Activated naive CD8-positive, alpha-beta T cell (primary cell): ENCODE results near the gene DDX46.
"Not testable (repeated sequence)": the region's sequence is repeated elsewhere in the genome, so short reads cannot be mapped to it uniquely, and the experiment has no call there.

Source experiments
- H3K27ac Mint-ChIP-seq: one replicate; pipeline ENCODE4 v1.8.0; 2021; ENCODE audit warnings: mixed read lengths
- H3K27me3 Mint-ChIP-seq: one replicate; pipeline ENCODE4 v1.8.0; 2021; ENCODE audit warnings: mixed read lengths
- H3K36me3 Mint-ChIP-seq: one replicate; pipeline ENCODE4 v1.8.0; 2021; ENCODE audit warnings: mixed read lengths
- H3K4me1 Mint-ChIP-seq: one replicate; pipeline ENCODE4 v1.8.0; 2021; ENCODE audit warnings: low read depth, mixed read lengths
- H3K4me3 Mint-ChIP-seq: one replicate; pipeline ENCODE4 v1.8.0; 2021; ENCODE audit warnings: mild to moderate bottlenecking, mixed read lengths
- H3K9me3 Mint-ChIP-seq: one replicate; pipeline ENCODE4 v1.8.0; 2021; ENCODE audit warnings: low read depth, mixed read lengths

Gene DDX46

DNA sequence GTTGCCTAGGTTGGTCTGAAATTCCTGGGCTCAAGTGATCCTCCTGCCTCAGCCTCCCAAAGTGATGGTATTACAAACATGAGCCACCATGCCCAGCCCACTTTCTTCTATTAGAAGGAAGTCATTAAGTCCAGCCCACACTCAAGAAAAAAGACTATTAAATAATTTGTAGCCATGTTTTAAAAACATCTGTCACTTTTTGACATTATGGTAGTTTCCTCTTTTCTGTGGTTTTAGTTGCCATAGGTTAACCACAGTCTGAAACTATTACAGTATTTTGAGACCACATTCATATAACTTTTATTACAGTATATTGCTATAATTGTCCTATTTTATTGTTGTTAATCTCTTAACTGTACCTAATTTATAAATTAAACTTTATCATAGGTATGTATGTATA lies 55.2 kb downstream of the DDX46 start:
- Mint-ChIP-seq H3K27me3 (no peaks in the 10 kb centered on the region), H3K9me3 (no peaks in the 10 kb centered on the region), H3K4me1 (peaks cover 8% of the 10 kb centered on the region), H3K4me3 (no peak overlapping the region), H3K27ac (no peak overlapping the region), H3K36me3 (peaks cover 4% of the 10 kb centered on the region)

DNA sequence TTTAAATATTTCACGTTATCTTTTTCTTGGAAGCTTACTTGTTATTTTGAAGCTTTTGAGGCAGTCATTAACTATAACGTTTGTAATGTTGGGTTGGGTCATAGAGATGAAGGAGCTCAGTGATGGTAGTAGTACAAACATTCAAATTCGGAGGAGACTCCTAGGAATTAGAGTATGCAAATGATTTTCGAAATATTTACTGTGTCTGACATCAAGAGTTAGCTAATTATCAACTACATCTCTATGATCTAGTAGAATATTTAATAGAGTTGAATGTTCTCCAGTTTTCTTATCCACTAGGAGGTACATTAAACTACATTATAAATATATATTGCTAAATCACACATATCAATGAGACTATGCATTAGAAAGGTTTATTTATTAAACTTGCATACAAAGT lies 58.4 kb downstream of the DDX46 start:
- Mint-ChIP-seq H3K4me3 (no peak overlapping the region), H3K27me3 (no peaks in the 10 kb centered on the region), H3K36me3 (peaks cover 7% of the 10 kb centered on the region), H3K9me3 (no peaks in the 10 kb centered on the region), H3K27ac (no peak overlapping the region), H3K4me1 (peaks cover 8% of the 10 kb centered on the region)

DNA sequence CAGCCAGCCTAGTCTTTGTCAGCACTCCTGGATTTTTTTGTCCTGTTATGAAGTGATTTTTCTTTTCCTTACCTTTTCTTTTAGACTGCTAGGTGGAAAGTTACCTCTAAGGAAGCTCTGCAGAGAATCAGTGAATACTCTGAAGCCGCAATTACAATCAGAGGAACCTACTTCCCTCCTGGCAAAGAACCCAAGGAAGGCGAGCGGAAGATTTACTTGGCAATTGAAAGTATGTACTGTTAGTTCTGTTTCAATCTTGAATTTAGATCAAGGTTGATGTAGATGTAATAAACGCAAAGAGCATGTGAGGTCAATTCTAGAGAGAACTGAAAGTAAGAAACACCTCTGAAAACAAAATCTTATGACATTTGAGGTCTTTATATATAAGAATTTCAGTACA lies 60.2 kb downstream of the DDX46 start:
- H3K36me3 Mint-ChIP-seq, result peaks cover 10% of the 10 kb centered on the region
- H3K27ac Mint-ChIP-seq, result no peak overlapping the region
- H3K9me3 Mint-ChIP-seq, result no peaks in the 10 kb centered on the region

DNA sequence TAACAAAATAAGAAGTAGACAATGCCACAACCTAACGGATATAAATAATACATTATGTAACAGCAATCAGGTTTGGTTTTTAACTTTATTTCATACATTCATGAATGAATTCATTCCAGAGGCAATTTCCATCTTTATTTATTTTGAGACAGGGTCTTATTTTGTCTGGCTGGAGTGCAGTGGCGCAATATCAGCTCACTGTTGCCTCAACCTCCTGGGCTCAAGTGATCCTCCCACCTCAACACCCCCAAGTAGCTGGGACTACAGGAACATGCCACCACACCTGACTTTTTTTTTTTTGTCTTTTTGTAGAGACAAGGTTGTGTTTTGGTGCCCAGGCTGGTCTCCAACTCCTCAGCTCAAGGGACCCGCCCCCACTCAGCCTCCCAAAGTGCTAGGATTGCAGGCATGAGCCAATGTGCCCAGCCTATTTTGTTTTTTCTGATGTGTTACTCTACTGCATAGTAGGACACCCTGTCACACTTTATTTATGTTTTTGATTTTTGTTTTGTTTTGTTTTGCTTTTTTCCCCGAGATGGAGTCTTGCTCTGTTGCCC lies 60.9 kb downstream of the DDX46 start:
- peaks cover 10% of the 10 kb centered on the region for H3K36me3 Mint-ChIP-seq
- H3K4me1 Mint-ChIP-seq, result no peaks in the 10 kb centered on the region

More for the DNA sequence above, 60.2 kb downstream of the DDX46 start:
- peaks cover 1% of the 10 kb centered on the region for H3K4me1 Mint-ChIP-seq
- no peak overlapping the region for H3K4me3 Mint-ChIP-seq
- H3K27me3 Mint-ChIP-seq, result no peaks in the 10 kb centered on the region

DNA sequence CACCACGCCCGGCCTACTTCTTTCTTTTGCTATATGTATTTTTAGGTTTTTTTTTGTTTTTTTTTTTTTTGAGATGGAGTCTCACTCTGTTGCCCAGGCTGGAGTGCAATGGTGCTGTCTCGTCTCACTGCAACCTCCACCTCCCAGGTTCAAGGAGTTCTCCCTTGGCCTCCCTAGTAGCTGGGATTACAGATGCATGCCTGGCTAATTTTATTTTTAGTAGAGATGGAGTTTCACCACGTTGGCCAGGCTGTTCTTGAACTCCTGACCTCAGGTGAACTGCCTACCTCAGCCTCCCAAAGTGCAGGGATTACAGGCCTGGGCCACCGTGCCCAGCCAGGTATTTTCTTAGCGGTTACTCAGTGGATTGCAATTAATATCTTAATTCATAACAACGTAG lies 63.3 kb downstream of the DDX46 start:
- H3K4me1 Mint-ChIP-seq, result no peaks in the 10 kb centered on the region
- no peak overlapping the region for H3K4me3 Mint-ChIP-seq
- H3K9me3 Mint-ChIP-seq, result no peaks in the 10 kb centered on the region
- no peak overlapping the region for H3K27ac Mint-ChIP-seq
- peaks cover 8% of the 10 kb centered on the region for H3K36me3 Mint-ChIP-seq
- no peaks in the 10 kb centered on the region for H3K27me3 Mint-ChIP-seq

More for the DNA sequence above, 60.9 kb downstream of the DDX46 start:
- no peak overlapping the region for H3K4me3 Mint-ChIP-seq
- H3K9me3 Mint-ChIP-seq, result no peaks in the 10 kb centered on the region
- H3K27ac Mint-ChIP-seq, result no peak overlapping the region
- no peaks in the 10 kb centered on the region for H3K27me3 Mint-ChIP-seq

DNA sequence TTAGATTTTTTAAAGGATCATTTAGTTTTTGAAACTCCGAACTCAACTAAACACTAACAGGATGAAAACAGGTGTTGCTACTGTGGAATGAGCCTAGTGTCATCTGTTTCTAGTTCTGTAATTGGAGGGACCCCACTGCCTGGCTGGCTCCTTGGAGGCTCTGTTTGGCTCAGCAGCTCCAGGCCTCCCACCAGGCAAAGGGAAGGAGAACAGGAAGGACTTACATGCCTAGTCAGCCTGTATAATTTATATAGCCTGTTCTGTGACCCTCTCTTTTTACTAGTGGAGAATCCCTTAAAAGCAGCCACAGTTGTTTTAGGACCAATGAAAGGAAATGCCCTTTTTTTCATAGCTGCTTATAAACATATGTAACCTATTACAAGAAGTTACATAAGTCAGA lies 66.1 kb downstream of the DDX46 start:
- Mint-ChIP-seq H3K27ac (no peak overlapping the region), H3K4me1 (no peaks in the 10 kb centered on the region), H3K27me3 (no peaks in the 10 kb centered on the region), H3K36me3 (peaks cover 4% of the 10 kb centered on the region), H3K4me3 (no peak overlapping the region), H3K9me3 (no peaks in the 10 kb centered on the region)

DNA sequence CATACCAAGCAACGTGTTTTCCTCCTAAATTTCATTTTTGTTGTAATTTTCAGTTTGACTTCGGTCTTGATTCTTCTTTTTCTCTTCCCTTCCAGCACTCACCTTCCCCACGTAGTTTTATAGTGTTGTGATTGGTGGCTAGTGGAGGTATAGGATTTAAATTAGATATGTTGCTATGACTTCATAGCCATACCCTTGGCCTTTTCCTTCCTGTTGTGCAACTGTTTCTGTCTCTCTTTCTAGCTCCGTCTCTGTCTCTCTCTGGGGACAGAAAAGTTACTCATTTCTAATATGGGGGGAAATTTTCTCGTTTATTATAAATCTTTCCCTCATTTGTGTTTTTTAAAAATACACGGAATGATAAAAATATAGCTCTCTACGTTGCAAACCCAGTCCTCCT lies 66.6 kb downstream of the DDX46 start:
- Mint-ChIP-seq H3K27me3 (no peaks in the 10 kb centered on the region), H3K9me3 (no peaks in the 10 kb centered on the region), H3K27ac (no peak overlapping the region), H3K4me3 (no peak overlapping the region), H3K4me1 (no peaks in the 10 kb centered on the region), H3K36me3 (peaks cover 4% of the 10 kb centered on the region)

DNA sequence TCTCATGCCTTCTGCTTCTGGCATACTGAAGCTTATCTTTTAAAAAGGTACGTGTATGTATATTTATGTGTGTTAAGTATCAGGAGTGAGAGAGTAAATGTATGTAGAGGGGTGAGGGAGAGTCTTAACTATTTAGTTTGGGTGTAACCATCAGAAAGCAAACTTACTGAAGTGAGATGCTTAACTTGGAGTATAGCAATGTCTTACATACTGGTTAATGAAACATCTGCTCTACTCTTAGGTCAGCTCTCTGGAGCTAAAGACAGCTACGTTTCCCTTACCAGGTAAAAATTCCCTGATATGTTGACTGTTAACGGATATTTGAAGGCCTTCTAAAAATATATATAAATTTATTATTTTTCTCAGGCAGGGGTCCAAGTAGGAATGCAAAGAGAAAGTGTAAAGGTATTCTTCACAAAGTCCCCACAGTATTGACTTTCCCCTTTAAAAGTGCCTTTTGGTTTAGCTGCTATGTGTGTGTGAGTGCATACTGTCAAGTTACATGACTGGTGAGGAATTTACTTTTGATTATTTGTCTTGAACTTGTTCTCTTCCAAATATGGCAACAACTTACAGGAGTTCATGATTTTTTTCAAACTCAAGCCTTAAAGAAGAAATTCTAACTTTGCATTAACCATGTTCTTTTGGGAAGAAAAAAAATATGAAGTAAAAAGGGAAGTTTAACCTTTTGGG lies 74.9 kb downstream of the DDX46 start:
- Mint-ChIP-seq H3K27ac (no peak overlapping the region), H3K27me3 (no peaks in the 10 kb centered on the region), H3K9me3 (no peaks in the 10 kb centered on the region), H3K4me3 (no peak overlapping the region), H3K36me3 (peaks cover 2% of the 10 kb centered on the region), H3K4me1 (no peaks in the 10 kb centered on the region)

DNA sequence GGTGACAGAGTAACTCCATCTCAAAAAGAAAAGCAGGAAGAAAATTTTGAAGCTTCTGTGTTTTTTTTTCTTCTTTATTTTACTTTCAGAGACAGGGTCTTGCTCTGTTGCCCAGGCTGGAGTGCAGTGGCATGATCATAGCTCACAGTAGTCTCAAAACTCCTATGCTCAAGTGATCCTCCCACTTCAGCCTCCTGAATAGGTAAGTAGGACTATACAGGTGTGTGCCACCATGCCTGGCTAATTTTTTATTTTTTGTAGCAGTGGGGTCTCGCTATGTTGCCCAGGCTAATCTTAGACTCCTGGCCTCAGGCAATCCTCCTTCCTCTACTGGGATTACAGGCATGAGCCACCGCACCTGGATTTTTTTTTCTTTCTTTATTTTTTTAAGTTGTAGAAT lies 77.0 kb downstream of the DDX46 start:
- Mint-ChIP-seq H3K4me3 (no peak overlapping the region), H3K9me3 (no peaks in the 10 kb centered on the region), H3K27me3 (no peaks in the 10 kb centered on the region), H3K4me1 (no peaks in the 10 kb centered on the region), H3K27ac (no peak overlapping the region), H3K36me3 (peaks cover 5% of the 10 kb centered on the region)

DNA sequence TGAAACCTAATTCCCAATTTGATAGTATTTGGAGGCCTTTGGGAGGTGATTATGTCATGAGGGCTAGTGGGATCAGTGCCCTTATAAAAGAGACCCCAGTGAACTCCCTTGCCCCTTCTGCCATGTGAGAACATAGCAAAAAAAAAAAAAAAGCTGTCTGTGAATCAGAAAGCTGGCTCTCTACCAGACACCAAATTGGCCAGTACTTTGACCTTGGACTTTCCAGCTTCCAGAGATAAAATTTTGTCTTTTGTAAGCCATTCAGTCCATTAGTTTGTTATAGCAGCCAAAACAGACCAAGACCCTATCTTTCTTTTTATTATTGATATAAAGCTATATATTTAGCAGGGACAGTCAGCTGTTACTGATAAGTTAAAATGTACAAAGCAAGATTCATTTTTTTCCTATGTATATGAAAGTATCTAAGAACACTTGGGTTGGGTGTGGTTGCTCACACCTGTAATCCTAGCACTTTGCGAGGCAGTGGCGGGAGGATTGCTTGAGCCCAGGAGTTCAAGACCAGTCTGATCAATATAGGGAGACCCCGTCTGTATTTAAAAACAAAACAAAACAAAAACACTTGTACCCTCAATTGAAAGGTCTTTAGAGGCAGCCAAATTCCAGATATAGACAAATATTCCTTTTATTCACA lies 79.1 kb downstream of the DDX46 start:
- H3K4me1 Mint-ChIP-seq, result no peaks in the 10 kb centered on the region
- H3K9me3 Mint-ChIP-seq, result no peaks in the 10 kb centered on the region
- H3K4me3 Mint-ChIP-seq, result no peak overlapping the region
- peaks cover 8% of the 10 kb centered on the region for H3K36me3 Mint-ChIP-seq
- no peak overlapping the region for H3K27ac Mint-ChIP-seq
- H3K27me3 Mint-ChIP-seq, result no peaks in the 10 kb centered on the region

DNA sequence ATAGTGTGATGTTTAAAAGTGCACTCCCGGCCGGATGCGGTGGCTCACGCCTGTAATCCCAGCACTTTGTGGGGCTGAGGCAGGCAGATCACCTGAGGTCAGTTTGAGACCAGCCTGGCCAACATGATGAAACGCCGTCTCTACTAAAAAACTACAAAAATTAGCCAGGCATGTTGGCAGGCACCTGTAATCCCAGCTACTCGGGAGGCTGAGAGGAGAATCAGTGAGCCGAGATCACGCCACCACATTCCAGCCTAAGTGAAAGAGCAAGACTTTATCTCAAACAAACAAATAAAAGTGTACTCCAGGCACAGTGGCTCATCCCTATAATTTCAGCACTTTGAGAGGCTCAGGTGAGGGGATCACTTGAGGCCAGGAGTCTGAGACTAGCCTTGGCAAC lies 79.8 kb downstream of the DDX46 start:
- H3K4me3 Mint-ChIP-seq, H3K27ac Mint-ChIP-seq, H3K27me3 Mint-ChIP-seq, H3K4me1 Mint-ChIP-seq, H3K9me3 Mint-ChIP-seq, H3K36me3 Mint-ChIP-seq: not testable (repeated sequence)

DNA sequence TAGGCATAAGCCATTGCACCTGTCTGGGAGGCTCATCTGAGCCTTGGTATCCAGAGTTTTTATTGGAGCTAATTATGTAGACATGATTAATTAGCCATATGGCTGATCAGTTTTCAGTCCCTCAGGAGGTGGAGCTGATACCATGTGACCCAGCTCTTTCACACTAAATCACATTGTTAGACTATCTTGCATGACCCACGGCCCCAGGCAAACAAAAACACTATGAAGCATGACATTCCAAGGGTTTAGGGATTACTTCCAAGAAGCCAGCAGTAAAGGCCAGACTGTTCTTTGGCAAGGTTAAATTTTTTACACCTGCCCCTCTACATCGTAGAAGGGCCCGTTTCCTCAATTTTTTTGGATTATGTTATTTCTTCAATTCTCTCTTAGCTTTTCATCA lies 82.2 kb downstream of the DDX46 start:
- Mint-ChIP-seq H3K4me3 (no peak overlapping the region), H3K4me1 (peaks cover 8% of the 10 kb centered on the region), H3K27me3 (no peaks in the 10 kb centered on the region), H3K27ac (no peak overlapping the region), H3K9me3 (no peaks in the 10 kb centered on the region), H3K36me3 (peaks cover 6% of the 10 kb centered on the region)

DNA sequence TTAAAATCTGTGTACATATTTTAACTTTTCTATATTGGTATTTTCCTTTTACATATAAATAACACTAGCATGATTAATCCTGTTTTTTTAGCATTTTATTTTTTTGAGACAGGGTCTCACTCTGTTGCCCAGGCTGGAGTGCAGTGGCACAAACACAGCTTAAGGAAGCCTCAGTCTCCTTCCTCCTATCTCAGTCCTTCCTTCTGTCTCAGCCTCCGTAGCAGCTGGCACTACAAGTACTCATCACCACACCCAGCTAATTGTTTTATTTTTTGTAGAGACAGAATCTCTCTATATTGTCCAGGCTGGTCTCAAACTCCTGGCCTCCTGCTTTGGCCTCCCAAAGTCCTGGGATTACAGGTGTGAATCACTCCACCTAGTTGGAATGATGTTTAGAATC lies 85.7 kb downstream of the DDX46 start:
- peak overlapping the region; percentile 54 for H3K27ac Mint-ChIP-seq
- peak overlapping the region; percentile 17 for H3K4me3 Mint-ChIP-seq

DNA sequence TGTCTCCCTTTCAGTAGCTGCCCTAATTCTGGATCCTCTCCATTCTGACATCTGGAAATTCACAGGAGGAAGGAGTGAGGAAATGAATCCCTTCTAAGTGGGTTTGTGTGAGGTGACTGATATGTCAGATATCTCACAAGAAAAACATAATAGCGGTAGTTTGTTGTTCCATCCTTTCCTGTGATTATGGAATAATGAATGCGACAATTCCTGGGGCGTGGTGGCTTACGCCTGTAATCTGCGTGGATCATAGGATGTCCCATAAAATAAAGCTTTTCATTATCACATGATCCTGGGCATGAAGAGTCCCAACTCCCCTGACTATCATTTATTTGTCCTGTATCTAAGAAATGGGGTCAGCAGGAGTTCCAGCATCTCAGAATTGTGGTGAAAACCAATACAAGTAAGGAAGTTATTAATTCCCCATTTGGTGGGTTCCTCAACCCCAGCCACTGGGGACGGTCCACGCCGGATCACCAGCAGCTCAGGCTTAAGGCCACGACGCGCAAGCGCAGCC lies 86.8 kb downstream of the DDX46 start:
- H3K4me1 Mint-ChIP-seq, result peaks cover 26% of the 10 kb centered on the region
- peak overlapping the region; percentile 97 for H3K27ac Mint-ChIP-seq
- H3K27me3 Mint-ChIP-seq, result no peaks in the 10 kb centered on the region
- H3K36me3 Mint-ChIP-seq, result peaks cover 7% of the 10 kb centered on the region
- H3K4me3 Mint-ChIP-seq, result peak overlapping the region; percentile 98
- H3K9me3 Mint-ChIP-seq, result no peaks in the 10 kb centered on the region

More for the DNA sequence above, 85.7 kb downstream of the DDX46 start:
- Mint-ChIP-seq H3K4me1 (peaks cover 22% of the 10 kb centered on the region), H3K27me3 (no peaks in the 10 kb centered on the region), H3K9me3 (no peaks in the 10 kb centered on the region), H3K36me3 (peaks cover 8% of the 10 kb centered on the region)

DNA sequence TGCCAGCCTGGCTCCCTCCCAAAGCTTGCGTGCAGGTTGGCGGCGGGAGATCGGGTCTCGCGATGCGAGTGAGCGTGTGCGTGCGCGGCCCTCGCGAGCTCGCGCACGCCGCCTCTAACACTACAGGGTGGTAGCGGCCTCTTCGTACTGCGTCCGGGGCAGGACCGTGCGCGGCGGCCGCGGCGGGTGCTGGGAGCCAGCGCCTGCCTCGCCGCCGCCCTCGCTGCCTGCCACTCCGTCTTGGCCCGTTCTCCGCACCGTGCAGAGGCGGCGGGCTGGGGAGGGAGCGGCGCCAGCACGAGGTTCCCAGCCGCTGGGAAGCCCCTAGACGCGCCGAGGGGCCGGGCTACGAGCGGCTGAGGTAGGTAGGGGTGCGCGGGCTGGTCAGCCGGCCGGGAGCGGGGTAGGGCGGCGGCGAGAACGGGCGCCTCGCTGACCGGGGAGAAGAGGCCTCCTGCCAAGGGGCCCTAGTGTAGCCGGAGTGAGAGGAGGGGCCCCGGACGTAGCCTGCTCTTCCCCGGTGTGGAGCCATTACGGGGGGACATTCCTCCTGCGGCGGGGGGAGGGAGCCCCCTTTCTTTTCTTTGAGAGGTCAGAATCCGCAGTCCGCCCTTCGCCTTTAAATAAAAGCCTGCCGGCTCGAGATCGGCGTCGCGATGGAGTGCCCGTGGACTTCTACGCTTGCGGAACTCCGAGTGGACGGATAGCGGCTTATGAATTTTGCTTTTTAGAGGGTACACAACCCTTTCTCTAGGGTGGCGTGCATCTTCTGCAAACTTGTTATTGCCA lies 87.5 kb downstream of the DDX46 start, which contains the start of gene C5orf24:
Gene C5orf24, plus strand, starts transcription at position 117 of the 789 bp plus-strand sequence. CDS start 8,933 bp downstream, outside the sequence.
- peaks cover 3% of the 10 kb centered on the region for H3K36me3 Mint-ChIP-seq
- H3K4me1 Mint-ChIP-seq, result peaks cover 30% of the 10 kb centered on the region
- peak within 1 kb of the TSS; percentile 98 for H3K4me3 Mint-ChIP-seq
- H3K27me3 Mint-ChIP-seq, result no peaks in the 10 kb centered on the region
- peak within 1 kb of the TSS; percentile 97 for H3K27ac Mint-ChIP-seq
- no peaks in the 10 kb centered on the region for H3K9me3 Mint-ChIP-seq
